Loucy (cell line): ENCODE measurements around the gene MGAT5.

Experiments used
- H2AFZ ChIP-seq: fragments of 200-600 bp; sonication (generic); 2 replicates; pipeline ENCODE4 v1.6.0; 2016; ENCODE audit warnings: antibody characterized with exemption, mild to moderate bottlenecking, low read length, moderate library complexity
- H3F3A ChIP-seq: fragments of 200-600 bp; 2 replicates; pipeline ENCODE4 v1.6.0; 2016; ENCODE audit warnings: antibody characterized with exemption, low read depth, mild to moderate bottlenecking
- H3K27me3 ChIP-seq: fragments of 200-600 bp; sonication (generic); 2 replicates; pipeline ENCODE4 v1.6.1; 2014; ENCODE audit warnings: low read length, mild to moderate bottlenecking; ENCODE audit not compliant: insufficient read depth, poor library complexity, severe bottlenecking
- H3K36me3 ChIP-seq: fragments of 200-600 bp; sonication (generic); 2 replicates; pipeline ENCODE4 v1.6.1; 2016; ENCODE audit warnings: low read length; ENCODE audit not compliant: insufficient read depth
- H3K4me1 ChIP-seq: fragments of 200-600 bp; sonication (generic); 2 replicates; pipeline ENCODE4 v1.5.1; 2014; ENCODE audit warnings: low read length, mild to moderate bottlenecking; ENCODE audit not compliant: insufficient read depth, poor library complexity, severe bottlenecking
- H3K4me2 ChIP-seq: fragments of 200-600 bp; sonication (generic); 2 replicates; pipeline ENCODE4 v1.6.0; 2014; ENCODE audit warnings: antibody characterized with exemption, low read length, low read depth, mild to moderate bottlenecking; ENCODE audit not compliant: poor library complexity, severe bottlenecking
- H3K4me3 ChIP-seq: fragments of 200-600 bp; sonication (generic); 2 replicates; pipeline ENCODE4 v1.5.1; 2014; ENCODE audit warnings: low read length, mild to moderate bottlenecking, mixed read lengths; ENCODE audit not compliant: poor library complexity, severe bottlenecking
- H3K79me2 ChIP-seq: fragments of 200-600 bp; sonication (generic); 2 replicates; pipeline ENCODE4 v1.6.1; 2014; ENCODE audit warnings: low read length; ENCODE audit not compliant: insufficient read depth
- H3K9ac ChIP-seq: fragments of 200-600 bp; sonication (generic); 2 replicates; pipeline ENCODE4 v1.6.0; 2014; ENCODE audit warnings: mild to moderate bottlenecking, low read depth, low read length, moderate library complexity; ENCODE audit not compliant: poor library complexity, severe bottlenecking
- H3K9me2 ChIP-seq: fragments of 200-600 bp; sonication (generic); replicated peaks from 2 replicates; pipeline ENCODE4 v1.6.1; 2016; ENCODE audit warnings: low read depth, low read length, mixed read lengths
- H3K9me3 ChIP-seq: fragments of 200-600 bp; sonication (generic); 2 replicates; pipeline ENCODE4 v1.6.1; 2014; ENCODE audit warnings: mild to moderate bottlenecking, antibody characterized with exemption, low read length, low read depth; ENCODE audit not compliant: insufficient read depth
- H4K20me1 ChIP-seq: fragments of 200-600 bp; sonication (generic); 2 replicates; pipeline ENCODE4 v1.6.0; 2014; ENCODE audit warnings: antibody characterized with exemption, low read length, mild to moderate bottlenecking; ENCODE audit not compliant: insufficient read depth, poor library complexity, severe bottlenecking
- EZH2phosphoT487 ChIP-seq: fragments of 200-600 bp; IDR thresholded peaks from 2 replicates; pipeline ENCODE4 v1.6.1; 2018; ENCODE audit warnings: antibody characterized with exemption, mild to moderate bottlenecking, moderate library complexity, borderline replicate concordance
- TF ChIP-seq, protein P1 (sequence below): fragments of 200-600 bp; sonication (generic); conservative IDR thresholded peaks from 2 replicates; pipeline ENCODE4 v1.5.1; 2014; ENCODE audit warnings: mild to moderate bottlenecking, antibody characterized with exemption, low read length

MGAT5 gene

DNA sequence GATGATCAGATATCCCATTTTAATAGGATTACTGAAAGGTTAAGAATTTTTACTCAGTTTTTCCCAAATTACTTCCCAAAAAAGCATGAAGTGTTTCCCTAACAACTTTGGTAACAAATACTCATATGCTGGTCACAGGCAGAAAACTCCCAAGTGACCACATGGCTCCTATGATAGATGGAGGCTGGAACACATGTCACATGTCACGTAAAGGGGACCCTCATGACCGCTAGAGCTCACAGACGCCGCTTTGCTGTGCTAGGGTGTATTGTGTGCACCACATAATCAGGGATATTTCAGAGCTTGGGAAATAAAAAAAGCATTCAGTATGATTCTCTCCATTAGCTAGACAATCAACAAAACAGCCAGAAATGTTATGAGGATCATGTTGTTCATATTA, 236.7 kb downstream of the MGAT5 start:
- no peak overlapping the region for H3K9ac ChIP-seq
- H3K79me2 ChIP-seq: no peaks in the 10 kb centered on the region
- no peaks in the 10 kb centered on the region for H3K9me2 ChIP-seq
- H3K27me3 ChIP-seq: no peaks in the 10 kb centered on the region
- H4K20me1 ChIP-seq: no peaks in the 10 kb centered on the region
- H3K9me3 ChIP-seq: no peaks in the 10 kb centered on the region
- H3K4me2 ChIP-seq: no peak overlapping the region
- no peak overlapping the region for H3K4me3 ChIP-seq
- H3K4me1 ChIP-seq: no peaks in the 10 kb centered on the region
- H3F3A ChIP-seq: no peaks in the 10 kb centered on the region
- no peak overlapping the region for H2AFZ ChIP-seq
- no peaks in the 10 kb centered on the region for H3K36me3 ChIP-seq
- TF ChIP-seq EZH2phosphoT487: no peak
- TF ChIP-seq, protein P1, sequence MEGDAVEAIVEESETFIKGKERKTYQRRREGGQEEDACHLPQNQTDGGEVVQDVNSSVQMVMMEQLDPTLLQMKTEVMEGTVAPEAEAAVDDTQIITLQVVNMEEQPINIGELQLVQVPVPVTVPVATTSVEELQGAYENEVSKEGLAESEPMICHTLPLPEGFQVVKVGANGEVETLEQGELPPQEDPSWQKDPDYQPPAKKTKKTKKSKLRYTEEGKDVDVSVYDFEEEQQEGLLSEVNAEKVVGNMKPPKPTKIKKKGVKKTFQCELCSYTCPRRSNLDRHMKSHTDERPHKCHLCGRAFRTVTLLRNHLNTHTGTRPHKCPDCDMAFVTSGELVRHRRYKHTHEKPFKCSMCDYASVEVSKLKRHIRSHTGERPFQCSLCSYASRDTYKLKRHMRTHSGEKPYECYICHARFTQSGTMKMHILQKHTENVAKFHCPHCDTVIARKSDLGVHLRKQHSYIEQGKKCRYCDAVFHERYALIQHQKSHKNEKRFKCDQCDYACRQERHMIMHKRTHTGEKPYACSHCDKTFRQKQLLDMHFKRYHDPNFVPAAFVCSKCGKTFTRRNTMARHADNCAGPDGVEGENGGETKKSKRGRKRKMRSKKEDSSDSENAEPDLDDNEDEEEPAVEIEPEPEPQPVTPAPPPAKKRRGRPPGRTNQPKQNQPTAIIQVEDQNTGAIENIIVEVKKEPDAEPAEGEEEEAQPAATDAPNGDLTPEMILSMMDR: no peak

DNA sequence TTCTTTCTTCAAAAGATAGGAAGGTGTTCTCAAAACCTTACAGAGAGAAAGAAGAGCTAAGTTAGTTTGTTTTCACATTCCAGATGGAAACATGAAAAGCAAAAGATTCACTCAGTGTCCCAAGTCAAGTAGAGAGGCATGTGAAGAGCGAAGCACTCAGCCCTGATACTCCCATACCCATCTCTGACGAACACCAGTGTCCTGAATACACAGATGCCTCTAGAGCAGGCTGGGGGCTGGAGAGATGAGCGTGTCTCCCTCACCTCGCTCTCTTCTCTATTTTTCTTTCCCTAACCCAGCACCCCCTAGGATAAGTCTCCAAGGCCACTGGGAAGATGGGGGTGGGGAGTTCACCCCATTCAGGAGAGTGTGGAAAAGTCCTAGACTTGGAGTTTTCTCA, 237.2 kb downstream of the MGAT5 start:
- Histone ChIP-seq H3K9me2 (no peaks in the 10 kb centered on the region), H3K9me3 (no peaks in the 10 kb centered on the region), H2AFZ (no peak overlapping the region), H3K36me3 (no peaks in the 10 kb centered on the region), H3K4me1 (no peaks in the 10 kb centered on the region), H4K20me1 (no peaks in the 10 kb centered on the region), H3K27me3 (no peaks in the 10 kb centered on the region), H3K79me2 (no peaks in the 10 kb centered on the region), H3K4me3 (no peak overlapping the region), H3K4me2 (no peak overlapping the region), H3F3A (no peaks in the 10 kb centered on the region), H3K9ac (no peak overlapping the region)
- TF ChIP-seq, protein P1: no peak
- no peak for TF ChIP-seq EZH2phosphoT487

DNA sequence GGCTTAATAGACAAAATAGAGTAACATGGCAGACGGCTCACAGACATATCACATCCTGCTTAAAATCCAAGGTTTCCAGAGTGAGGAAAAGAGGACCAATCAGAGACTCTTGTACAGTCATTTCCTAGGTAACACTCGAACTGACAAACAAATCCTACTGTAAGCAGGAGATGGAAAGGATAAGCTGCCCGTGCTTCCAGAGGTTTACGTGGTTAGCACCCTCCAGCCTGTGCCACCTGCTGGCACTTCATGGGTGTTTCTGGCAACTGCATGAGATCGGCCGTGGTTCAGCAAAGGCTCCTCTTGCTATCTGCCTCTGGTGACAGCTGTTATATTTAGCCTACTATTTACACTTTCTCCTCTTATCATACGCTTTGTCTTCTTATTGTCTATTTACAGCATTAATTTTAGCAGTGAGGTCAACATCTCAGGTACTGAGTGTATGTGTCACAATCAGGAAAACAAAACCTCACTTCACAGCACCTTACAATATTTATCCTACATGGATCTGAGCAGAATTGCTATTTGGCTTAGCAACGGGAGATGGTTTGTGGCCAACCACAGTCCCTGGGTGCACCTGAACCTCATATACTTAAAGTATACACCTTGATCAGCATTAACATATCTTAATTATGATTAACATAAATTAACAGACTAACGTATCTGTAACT, 238.0 kb downstream of the MGAT5 start:
- Histone ChIP-seq H3K9me2 (no peaks in the 10 kb centered on the region), H4K20me1 (no peaks in the 10 kb centered on the region), H3K9me3 (no peaks in the 10 kb centered on the region), H3K9ac (no peak overlapping the region), H3K36me3 (no peaks in the 10 kb centered on the region), H3K4me1 (no peaks in the 10 kb centered on the region), H3K27me3 (no peaks in the 10 kb centered on the region), H3K4me3 (no peak overlapping the region), H3F3A (no peaks in the 10 kb centered on the region), H2AFZ (peak overlapping the region; percentile 1; the same call in 1 of the 2 replicates), H3K79me2 (no peaks in the 10 kb centered on the region), H3K4me2 (no peak overlapping the region)
- TF ChIP-seq EZH2phosphoT487: no peak
- TF ChIP-seq, protein P1: peak; percentile 56
